CD14-positive monocyte (primary cell): ENCODE results near the gene HMGXB4. TPM values are rescaled to one million over a fixed set of nuclear protein-coding genes. Genes with fewer than 3 reads are reported as not detected.

Experiments
- DNase-seq, 3 donors: peaks; one replicate each; pipeline ENCODE4 v3.0.0-alpha.2; 2011 to 2022
- H2AFZ ChIP-seq: 2 replicates; pipeline ENCODE4 v1.6.0; 2012; ENCODE audit warnings: mild to moderate bottlenecking, low read depth, low read length, inconsistent platforms; ENCODE audit not compliant: insufficient read depth, poor library complexity, severe bottlenecking
- H3K27ac ChIP-seq, 2 donors: 1 replicate in 1 of 2; 2 replicates in 1 of 2; pipeline ENCODE4 v1.5.1; 2012 to 2013; ENCODE audit warnings: low read length in 2 of 2, control low read depth in 1 of 2, inconsistent platforms in 1 of 2, low read depth in 1 of 2, mild to moderate bottlenecking in 1 of 2
- H3K27me3 ChIP-seq, 2 donors: one replicate each; pipeline versions ENCODE4 v1.6.0 to v1.6.1; 2011 to 2013; ENCODE audit warnings: low read length in 2 of 2; ENCODE audit not compliant: control insufficient read depth in 2 of 2, insufficient read depth in 2 of 2
- H3K36me3 ChIP-seq, 2 donors: replicated peaks in 1 of 2; 1 replicate in 1 of 2; 2 replicates in 1 of 2; pipeline versions ENCODE4 v1.5.1 to v1.6.1; 2012 to 2013; ENCODE audit warnings: low read length in 2 of 2, control low read depth in 1 of 2, inconsistent platforms in 1 of 2, mild to moderate bottlenecking in 1 of 2; ENCODE audit not compliant: insufficient read depth in 2 of 2, control insufficient read depth in 1 of 2
- H3K4me1 ChIP-seq, 2 donors: 1 replicate in 1 of 2; 2 replicates in 1 of 2; pipeline versions ENCODE4 v1.5.1 to v1.6.1; 2012 to 2013; ENCODE audit warnings: low read length in 2 of 2, control low read depth in 1 of 2, inconsistent platforms in 1 of 2, mild to moderate bottlenecking in 1 of 2, moderate library complexity in 1 of 2; ENCODE audit not compliant: insufficient read depth in 2 of 2, control insufficient read depth in 1 of 2
- H3K4me2 ChIP-seq: replicated peaks from 2 replicates; pipeline ENCODE3; 2012; ENCODE audit warnings: low read length, moderate library complexity, mild to moderate bottlenecking; ENCODE audit not compliant: poor library complexity, severe bottlenecking; ENCODE audit errors: extremely low read depth
- H3K4me3 ChIP-seq, 3 experiments: fragments of 200-600 bp in 1 of 3; sonication (generic) in 1 of 3; replicated peaks in 1 of 3; 1 replicate in 2 of 3; 2 replicates in 1 of 3; pipeline ENCODE4 v1.5.1; 2011 to 2013; ENCODE audit warnings: low read length in 3 of 3, mild to moderate bottlenecking in 3 of 3, control low read depth in 2 of 3, low read depth in 2 of 3, inconsistent platforms in 1 of 3, moderate library complexity in 1 of 3
- H3K79me2 ChIP-seq: 2 replicates; pipeline ENCODE4 v1.6.0; 2012; ENCODE audit warnings: mild to moderate bottlenecking, control low read depth, inconsistent platforms, low read length, moderate library complexity; ENCODE audit not compliant: insufficient read depth
- H3K9ac ChIP-seq: 2 replicates; pipeline ENCODE4 v1.6.0; 2017; ENCODE audit warnings: low read length, mild to moderate bottlenecking; ENCODE audit not compliant: insufficient read depth, poor library complexity, severe bottlenecking
- H3K9me3 ChIP-seq, 2 donors: replicated peaks in 1 of 2; 1 replicate in 1 of 2; 2 replicates in 1 of 2; pipeline versions ENCODE4 v1.5.1 to v1.6.1; 2012 to 2013; ENCODE audit warnings: low read length in 2 of 2, control low read depth in 1 of 2; ENCODE audit not compliant: control insufficient read depth in 1 of 2, insufficient read depth in 1 of 2
- H4K20me1 ChIP-seq: 2 replicates; pipeline ENCODE4 v1.6.0; 2012; ENCODE audit warnings: mild to moderate bottlenecking, low read length, control low read depth, moderate library complexity; ENCODE audit not compliant: insufficient read depth
- H3K27ac Mint-ChIP-seq, 7 donors: one replicate each; pipeline ENCODE4 v1.8.0; 2020; ENCODE audit warnings: mild to moderate bottlenecking in 7 of 7, mixed read lengths in 7 of 7, moderate library complexity in 6 of 7, inconsistent platforms in 2 of 7
- H3K27me3 Mint-ChIP-seq, 3 donors: one replicate each; pipeline ENCODE4 v1.8.0; 2021 to 2022; ENCODE audit warnings: low read depth in 3 of 3, mild to moderate bottlenecking in 3 of 3, mixed read lengths in 3 of 3, moderate library complexity in 3 of 3, inconsistent platforms in 1 of 3
- H3K36me3 Mint-ChIP-seq, 2 donors: one replicate each; pipeline ENCODE4 v1.8.0; 2020; ENCODE audit warnings: mixed read lengths in 2 of 2, inconsistent platforms in 1 of 2, mild to moderate bottlenecking in 1 of 2
- H3K4me1 Mint-ChIP-seq: one replicate; pipeline ENCODE4 v1.8.0; 2020; ENCODE audit warnings: mild to moderate bottlenecking, mixed read lengths
- H3K4me3 Mint-ChIP-seq, 2 donors: one replicate each; pipeline ENCODE4 v1.8.0; 2020; ENCODE audit warnings: mild to moderate bottlenecking in 2 of 2, mixed read lengths in 2 of 2, moderate library complexity in 1 of 2
- H3K9me3 Mint-ChIP-seq, 7 donors: one replicate each; pipeline ENCODE4 v1.8.0; 2020 to 2022; ENCODE audit warnings: mixed read lengths in 7 of 7, mild to moderate bottlenecking in 6 of 7, moderate library complexity in 6 of 7, inconsistent platforms in 2 of 7
- CTCF ChIP-seq: fragments of 200-600 bp; IDR thresholded peaks from one replicate; pipeline ENCODE4 v1.8.0; 2022; ENCODE audit warnings: antibody characterized with exemption, mild to moderate bottlenecking
- WGBS: methylation state at CpG from one replicate; pipeline ENCODE4 v1.1.5; 2013; ENCODE audit warnings: missing lambda C conversion rate; ENCODE audit not compliant: insufficient coverage; 5-methylcytosine and 5-hydroxymethylcytosine counted together
- intact Hi-C, 2 donors: fragments of 100-400 bp; cut with micrococcal nuclease; formaldehyde crosslinking; loops; one replicate each; pipeline versions ENCODE4 v1.15.0 to v1.15.1; 2023
- polyA plus RNA-seq, 3 donors: library from polyadenylated mRNA; depleted of rRNA in 1 of 3; unstranded in 2 of 3; stranded (reverse) in 1 of 3; fragments of 300-500 nt in 2 of 3; fragments of >200 nt in 1 of 3; fragmentation: Illumina TruSeq in 2 of 3; gene quantifications; 1 replicate in 2 of 3; 2 replicates in 1 of 3; pipeline ENCODE4 v1.2.3, GENCODE V29; 2012 to 2021

The HMGXB4 gene
- polyA plus RNA-seq, 3 donors, result 6.3 to 11.4 (median 8.1) TPM

GRCh38 chr22:35288116-35288515 is 30.8 kb downstream of the HMGXB4 start:
- no peak overlapping the region for H3K27ac Mint-ChIP-seq
- H2AFZ ChIP-seq, result no peak overlapping the region
- no peaks in the 10 kb centered on the region for H3K9me3 ChIP-seq
- peaks cover 0 to 2% (median 0%) of the 10 kb centered on the region in 7 donors for H3K9me3 Mint-ChIP-seq
- peaks cover 81 to 98% of the 10 kb centered on the region in 2 donors for H3K36me3 ChIP-seq
- peaks cover 72 to 89% of the 10 kb centered on the region in 2 donors for H3K36me3 Mint-ChIP-seq
- DNase-seq, result no peak
- H3K27ac ChIP-seq, result no peak overlapping the region
- no peak overlapping the region for H3K9ac ChIP-seq
- no peak overlapping the region for H3K4me3 ChIP-seq
- TF ChIP-seq CTCF, result no peak
- no peaks in the 10 kb centered on the region for H3K79me2 ChIP-seq
- H3K27me3 ChIP-seq, result no peaks in the 10 kb centered on the region
- intact Hi-C loops, result no loop called here
- no peak overlapping the region for H3K4me2 ChIP-seq
- H3K27me3 Mint-ChIP-seq, result no peaks in the 10 kb centered on the region
- WGBS, result no CpG with 5 or more reads among the region's 1 CpG
- H3K4me3 Mint-ChIP-seq, result no peak overlapping the region
- H3K4me1 Mint-ChIP-seq, result no peaks in the 10 kb centered on the region
- no peaks in the 10 kb centered on the region for H3K4me1 ChIP-seq
- H4K20me1 ChIP-seq, result no peaks in the 10 kb centered on the region

- Histone ChIP-seq H3K79me2 (no peaks in the 10 kb centered on the region), H3K9me3 (no peaks in the 10 kb centered on the region), H3K36me3 (peaks cover 72 to 85% of the 10 kb centered on the region in 2 donors), H3K27ac (no peak overlapping the region), H4K20me1 (no peaks in the 10 kb centered on the region), H3K4me2 (no peak overlapping the region), H3K4me1 (no peaks in the 10 kb centered on the region), H3K4me3 (no peak overlapping the region), H3K27me3 (no peaks in the 10 kb centered on the region), H3K9ac (no peak overlapping the region), H2AFZ (no peak overlapping the region)
- Mint-ChIP-seq H3K4me1 (no peaks in the 10 kb centered on the region), H3K27ac (peak overlapping the region in 3 of 7 donors; percentile 6 to 66 (median 64)), H3K4me3 (no peak overlapping the region), H3K36me3 (peaks cover 63 to 78% of the 10 kb centered on the region in 2 donors), H3K27me3 (no peaks in the 10 kb centered on the region), H3K9me3 (peaks cover 0 to 2% (median 0%) of the 10 kb centered on the region in 7 donors)
- 100% methylated on average over 1 of the region's 3 CpGs for WGBS
- DNase-seq, result no peak
- TF ChIP-seq CTCF, result no peak
- intact Hi-C loops, result no loop called here
Observed at GRCh38 chr22:35292786-35293185, 35.5 kb downstream of the HMGXB4 start.
